NB4 (cell line): ENCODE results near the gene RIPK3.

Experiments used
- DNase-seq: peaks from one replicate; pipeline ENCODE4 v3.0.0; 2010; ENCODE audit warnings: low read depth
- H3K4me3 ChIP-seq: one replicate; pipeline ENCODE4 v1.5.1; 2011; ENCODE audit warnings: mild to moderate bottlenecking, low read depth, low read length, moderate library complexity
- MAX ChIP-seq: IDR thresholded peaks from 2 replicates; pipeline ENCODE4 v1.6.1; 2011; ENCODE audit warnings: low read depth, low read length
- MYC ChIP-seq: IDR thresholded peaks from 2 replicates; pipeline ENCODE4 v1.6.1; 2011; ENCODE audit warnings: low read depth, low read length
- POLR2A ChIP-seq: IDR thresholded peaks from 2 replicates; pipeline ENCODE4 v1.6.1; 2011; ENCODE audit warnings: mild to moderate bottlenecking; ENCODE audit not compliant: insufficient read length; ENCODE audit errors: extremely low read depth
- TF ChIP-seq, protein P1 (sequence below): IDR thresholded peaks from one replicate; pipeline ENCODE4 v1.5.1; 2012; ENCODE audit warnings: low read depth, low read length

RIPK3 gene

GRCh38 chr14:24369907-24370687 lies 30.3 kb upstream of the RIPK3 start:
- no peak for DNase-seq
- no peak overlapping the region for H3K4me3 ChIP-seq
- TF ChIP-seq POLR2A = no peak
- TF ChIP-seq MAX = no peak
- TF ChIP-seq, protein P1, sequence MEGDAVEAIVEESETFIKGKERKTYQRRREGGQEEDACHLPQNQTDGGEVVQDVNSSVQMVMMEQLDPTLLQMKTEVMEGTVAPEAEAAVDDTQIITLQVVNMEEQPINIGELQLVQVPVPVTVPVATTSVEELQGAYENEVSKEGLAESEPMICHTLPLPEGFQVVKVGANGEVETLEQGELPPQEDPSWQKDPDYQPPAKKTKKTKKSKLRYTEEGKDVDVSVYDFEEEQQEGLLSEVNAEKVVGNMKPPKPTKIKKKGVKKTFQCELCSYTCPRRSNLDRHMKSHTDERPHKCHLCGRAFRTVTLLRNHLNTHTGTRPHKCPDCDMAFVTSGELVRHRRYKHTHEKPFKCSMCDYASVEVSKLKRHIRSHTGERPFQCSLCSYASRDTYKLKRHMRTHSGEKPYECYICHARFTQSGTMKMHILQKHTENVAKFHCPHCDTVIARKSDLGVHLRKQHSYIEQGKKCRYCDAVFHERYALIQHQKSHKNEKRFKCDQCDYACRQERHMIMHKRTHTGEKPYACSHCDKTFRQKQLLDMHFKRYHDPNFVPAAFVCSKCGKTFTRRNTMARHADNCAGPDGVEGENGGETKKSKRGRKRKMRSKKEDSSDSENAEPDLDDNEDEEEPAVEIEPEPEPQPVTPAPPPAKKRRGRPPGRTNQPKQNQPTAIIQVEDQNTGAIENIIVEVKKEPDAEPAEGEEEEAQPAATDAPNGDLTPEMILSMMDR = no peak
- TF ChIP-seq MYC = no peak

- H3K4me3 ChIP-seq = no peak overlapping the region
- DNase-seq = no peak
- TF ChIP-seq MYC (no peak), MAX (no peak)
These were observed 29.7 kb upstream of the RIPK3 start for GRCh38 chr14:24369463-24369862.

GRCh38 chr14:24368562-24369252 lies 28.9 kb upstream of the RIPK3 start:
- peak overlapping the region; percentile 11 for H3K4me3 ChIP-seq
- DNase-seq = peak; percentile 63
- peak; percentile 43; the same call in 1 of the 2 replicates for TF ChIP-seq MYC
- TF ChIP-seq POLR2A = peak; percentile 39
- TF ChIP-seq, protein P1 = no peak
- peak; percentile 29; the same call in 1 of the 2 replicates for TF ChIP-seq MAX

GRCh38 chr14:24368212-24368561 lies 28.4 kb upstream of the RIPK3 start:
- no peak for DNase-seq
- peak overlapping the region; percentile 11 for H3K4me3 ChIP-seq
- no peak for TF ChIP-seq POLR2A
- TF ChIP-seq MAX = no peak
- no peak for TF ChIP-seq MYC
- TF ChIP-seq, protein P1 = no peak

DNA sequence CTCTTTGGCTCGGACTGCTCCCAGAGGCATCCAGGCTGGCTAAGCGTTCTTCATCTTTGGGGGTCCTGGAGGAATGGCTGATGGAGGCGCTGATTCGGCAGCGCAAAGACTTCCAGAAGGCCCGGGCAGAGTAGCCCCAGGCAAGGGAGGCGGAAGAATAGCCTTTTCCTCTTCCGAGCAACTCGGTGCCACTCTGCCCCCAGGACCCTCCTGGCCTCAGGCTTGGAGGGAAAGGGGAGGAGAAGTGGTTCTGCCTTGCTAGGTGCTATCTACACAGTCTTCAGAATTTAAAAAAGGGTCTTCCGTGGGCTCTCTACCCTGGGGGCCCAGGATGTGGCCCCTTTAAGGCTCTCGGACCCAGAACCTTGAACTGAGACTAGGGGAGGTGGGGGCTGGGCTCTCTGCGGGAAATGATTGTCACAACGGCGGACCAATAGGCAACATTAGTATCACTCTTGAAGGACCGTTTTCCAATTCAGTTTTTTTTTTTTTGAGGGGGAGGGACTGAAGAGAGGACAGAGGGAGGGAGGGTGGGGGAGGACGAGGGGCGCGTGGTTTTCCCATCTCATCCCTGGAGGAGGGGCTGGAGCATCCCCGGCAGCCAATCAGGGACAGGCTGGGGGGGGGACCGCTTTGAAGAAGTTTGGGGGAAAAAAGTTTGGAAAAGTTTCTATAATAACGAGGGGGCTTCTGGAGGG lies 27.9 kb upstream of the RIPK3 start, which contains the start of gene NFATC4:
NFATC4 (plus strand) TSS at position 671 of the 698 bp plus-strand sequence. CDS start 157 bp downstream, outside the sequence.
- H3K4me3 ChIP-seq = peak within 1 kb of the TSS; percentile 42
- DNase-seq = peak; percentile 69
- TF ChIP-seq POLR2A (peak; percentile 7), MAX (no peak), MYC (no peak)
- TF ChIP-seq, protein P1 = no peak
